Peyer's patch (tissue), 4 donors: Measurements from ENCODE around the gene POTEE.
"Not testable (repeated sequence)": the region's sequence is repeated elsewhere in the genome, so short reads cannot be mapped to it uniquely, and the experiment has no call there.

Source experiments
- POLR2A ChIP-seq, 2 donors: fragments of 450-650 bp; IDR thresholded peaks; one replicate each; pipeline ENCODE4 v1.5.1; 2017; ENCODE audit warnings: antibody characterized with exemption in 2 of 2, mild to moderate bottlenecking in 2 of 2, moderate library complexity in 2 of 2
- TF ChIP-seq, protein P1 (sequence below), 6 experiments: fragments of 450-650 bp in 4 of 6; fragments of 200-600 bp in 2 of 6; sonication (generic) in 1 of 6; IDR thresholded peaks; one replicate each; pipeline ENCODE4 v1.5.1; 2017 to 2019; ENCODE audit warnings: antibody characterized with exemption in 6 of 6, mild to moderate bottlenecking in 3 of 6, moderate library complexity in 1 of 6

DNA sequence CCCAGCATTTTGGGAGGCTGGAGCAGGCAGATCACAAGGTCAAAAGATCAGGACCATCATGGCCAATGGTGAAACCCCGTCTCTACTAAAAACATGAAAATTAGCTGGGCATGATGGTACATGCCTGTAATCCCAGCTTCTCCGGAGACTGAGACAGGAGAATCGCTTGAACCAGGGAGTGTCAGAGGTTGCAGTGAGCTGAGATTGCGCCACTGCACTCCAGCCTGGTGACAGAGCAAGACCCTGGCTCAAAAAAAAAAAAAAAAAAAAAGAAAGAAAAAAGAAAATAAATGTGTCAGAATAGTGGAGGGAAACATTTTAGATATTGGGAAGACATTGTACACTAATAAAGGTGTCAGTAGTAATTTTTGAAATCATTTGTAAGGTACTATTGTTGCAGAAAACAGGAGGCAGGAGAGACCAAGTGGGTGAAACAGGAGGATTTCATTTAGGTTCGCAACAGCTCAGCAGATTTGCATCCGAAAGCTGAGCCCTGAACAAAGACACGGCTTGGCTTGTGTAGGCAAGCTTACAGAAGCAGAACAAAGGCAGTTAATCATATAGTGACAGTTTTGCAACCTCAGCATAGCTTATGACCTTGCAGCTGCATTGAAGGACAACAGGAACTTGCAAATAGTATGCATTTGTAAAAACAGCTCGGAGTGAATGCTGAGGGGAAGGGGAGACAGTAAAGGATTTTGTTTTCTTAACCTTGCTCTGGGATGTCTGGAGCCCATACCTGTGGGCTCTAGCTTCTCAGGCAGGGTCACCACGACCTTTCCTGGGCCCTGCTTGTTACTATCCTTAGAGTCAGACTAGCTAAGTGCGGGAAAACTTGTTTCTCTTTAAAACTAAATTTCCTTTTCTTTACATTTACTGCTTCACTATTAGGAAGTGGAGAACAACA is 26.5 kb downstream of the POTEE start:
- TF ChIP-seq, protein P1, sequence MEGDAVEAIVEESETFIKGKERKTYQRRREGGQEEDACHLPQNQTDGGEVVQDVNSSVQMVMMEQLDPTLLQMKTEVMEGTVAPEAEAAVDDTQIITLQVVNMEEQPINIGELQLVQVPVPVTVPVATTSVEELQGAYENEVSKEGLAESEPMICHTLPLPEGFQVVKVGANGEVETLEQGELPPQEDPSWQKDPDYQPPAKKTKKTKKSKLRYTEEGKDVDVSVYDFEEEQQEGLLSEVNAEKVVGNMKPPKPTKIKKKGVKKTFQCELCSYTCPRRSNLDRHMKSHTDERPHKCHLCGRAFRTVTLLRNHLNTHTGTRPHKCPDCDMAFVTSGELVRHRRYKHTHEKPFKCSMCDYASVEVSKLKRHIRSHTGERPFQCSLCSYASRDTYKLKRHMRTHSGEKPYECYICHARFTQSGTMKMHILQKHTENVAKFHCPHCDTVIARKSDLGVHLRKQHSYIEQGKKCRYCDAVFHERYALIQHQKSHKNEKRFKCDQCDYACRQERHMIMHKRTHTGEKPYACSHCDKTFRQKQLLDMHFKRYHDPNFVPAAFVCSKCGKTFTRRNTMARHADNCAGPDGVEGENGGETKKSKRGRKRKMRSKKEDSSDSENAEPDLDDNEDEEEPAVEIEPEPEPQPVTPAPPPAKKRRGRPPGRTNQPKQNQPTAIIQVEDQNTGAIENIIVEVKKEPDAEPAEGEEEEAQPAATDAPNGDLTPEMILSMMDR (IDR thresholded peaks at IDR 0.05) = not testable (repeated sequence)
- TF ChIP-seq POLR2A (IDR thresholded peaks at IDR 0.05) = not testable (repeated sequence)
